Heart left ventricle (tissue), 16 donors: ENCODE data around the gene EPS8L1. TPM values are rescaled to one million over a fixed set of nuclear protein-coding genes. Genes with fewer than 3 reads are reported as not detected.

Experiments used
- ATAC-seq, 4 donors: fragments of 200-7000 bp; cut with Tn5 transposase; one replicate each; pipeline ENCODE4 v1.9.1; 2020 to 2022; ENCODE audit warnings: moderate library complexity in 4 of 4, mild to moderate bottlenecking in 3 of 4, moderate number of reproducible peaks in 1 of 4
- DNase-seq, 5 donors: peaks; one replicate each; pipeline ENCODE4 v3.0.0-alpha.2; 2020
- H3K27ac ChIP-seq, 12 donors: fragments of 200-600 bp; sonication (generic) in 4 of 12; one replicate each; pipeline versions ENCODE4 v1.5.0 to v1.8.0; 2016 to 2022; ENCODE audit warnings: mild to moderate bottlenecking in 2 of 12
- H3K27me3 ChIP-seq, 9 donors: fragments of 200-600 bp; sonication (generic) in 2 of 9; one replicate each; pipeline versions ENCODE4 v1.5.1 to v1.8.0; 2016 to 2022; ENCODE audit warnings: mild to moderate bottlenecking in 3 of 9
- H3K36me3 ChIP-seq, 9 donors: fragments of 200-600 bp; sonication (generic) in 2 of 9; one replicate each; pipeline versions ENCODE4 v1.5.0 to v1.8.0; 2018 to 2022; ENCODE audit warnings: mild to moderate bottlenecking in 2 of 9
- H3K4me1 ChIP-seq, 12 donors: fragments of 200-600 bp; sonication (generic) in 4 of 12; one replicate each; pipeline versions ENCODE4 v1.5.0 to v1.8.0; 2016 to 2022; ENCODE audit warnings: mild to moderate bottlenecking in 3 of 12
- H3K4me3 ChIP-seq, 12 donors: fragments of 200-600 bp; sonication (generic) in 4 of 12; one replicate each; pipeline versions ENCODE4 v1.5.0 to v1.8.0; 2017 to 2022; ENCODE audit warnings: mild to moderate bottlenecking in 9 of 12, moderate library complexity in 4 of 12
- H3K9me3 ChIP-seq, 12 donors: fragments of 200-600 bp; sonication (generic) in 4 of 12; one replicate each; pipeline versions ENCODE4 v1.5.0 to v1.8.0; 2016 to 2022; ENCODE audit warnings: mild to moderate bottlenecking in 1 of 12
- CTCF ChIP-seq, 12 donors: fragments of 200-600 bp; sonication (generic) in 4 of 12; IDR thresholded peaks; one replicate each; pipeline versions ENCODE4 v1.5.0 to v1.8.0; 2018 to 2022; ENCODE audit warnings: antibody characterized with exemption in 12 of 12, mild to moderate bottlenecking in 5 of 12
- POLR2A ChIP-seq, 2 donors: fragments of 450-650 bp; IDR thresholded peaks; one replicate each; pipeline ENCODE4 v1.6.1; 2017; ENCODE audit warnings: antibody characterized with exemption in 2 of 2, mild to moderate bottlenecking in 2 of 2, moderate library complexity in 2 of 2
- WGBS, 4 donors: extraction: QIAGEN DNeasy Blood & Tissue Kit in 2 of 4; methylation state at CpG; one replicate each; pipeline versions ENCODE4 v1.1.5 to v1.1.7; 2013 to 2018; 5-methylcytosine and 5-hydroxymethylcytosine counted together
- intact Hi-C, 10 donors: fragments of 100-400 bp; cut with DNase I; formaldehyde crosslinking; loops; one replicate each; pipeline versions ENCODE4 v1.11.1 to v1.14.2; 2022
- microRNA-seq, 4 donors: library from miRNA; unstranded; fragments of <30 nt; microRNA quantifications; one replicate each; pipeline versions ENCODE4 to v1.2.0, GENCODE V29; 2017 to 2020
- polyA plus RNA-seq, 2 donors: library from polyadenylated mRNA; stranded (reverse); fragments of 200-250 nt; gene quantifications; one replicate each; pipeline ENCODE4 v1.2.3, GENCODE V29; 2013
- total RNA-seq, 9 donors: library from RNA; depleted of rRNA in 2 of 9; stranded (reverse); fragments of >200 nt in 2 of 9; fragmentation: NEBNext Ultra II Directional in 3 of 9; extraction: Animal tissue kit (Norgen Biotek cat#: 25700) in 3 of 9; gene quantifications; one replicate each; pipeline versions ENCODE4 v1.1.0 to v1.2.4, GENCODE V29; 2016 to 2023
- donor health status: ischemic (EF 13 %, LVEDD 7.1; RV severe dilation, severe dysfunction).
- donor health status: healthy with polysubstance abuse.
- donor health status: DM: no; HTN: yes; CAD: no.
- donor health status: DM: no; HTN: no; CAD: no.
- donor health status: ischemic (EF 25% LVEDD 6.9; RV normal size, moderate dysfunction).
- donor health status: ischemic (EF 25% LVEDD 5.7; RV mildly dilated, moderate dysfunction).
- donor health status: healthy.
- donor health status: DM: yes; HTN: yes; CAD: no.
- donor health status: ischemic (EF 35%, LVEDD 5.7; RV mildly dilated, moderate dysfunction).
- donor health status: nonischemic (EF 11% LVEDD 7.7; RV severe dilation, severe dysfunction).
- donor health status: DM: yes; HTN: yes; CAD: no.
- donor health status: PGD.
- donor health status: ischemic (EF 29% LVEDD 5.4; RV normal size, mild dysfunction).
- donor health status: nonischemic (EF 23%, LVEDD 6.1; RV moderate dilation, normal function).

Gene EPS8L1
- total and polyA plus RNA-seq, 11 donors = 0.44 to 25.5 (median 2.0) TPM

- H3K27ac ChIP-seq = peak overlapping the region in 1 of 12 donors; percentile 5
- peaks cover 0 to 68% (median 16%) of the 10 kb centered on the region in 9 donors for H3K36me3 ChIP-seq
- peaks cover 0 to 6% (median 0%) of the 10 kb centered on the region in 12 donors for H3K4me1 ChIP-seq
- TF ChIP-seq CTCF (IDR thresholded peaks at IDR 0.05) (no peak), POLR2A (IDR thresholded peaks at IDR 0.05) (no peak)
- H3K9me3 ChIP-seq = no peaks in the 10 kb centered on the region
- intact Hi-C loops = loop anchor here in 1 of 10 donors (10.0 kb wide), 1 partner anchor 368 kb away; no protein-coding TSS in a partner anchor
- peaks cover 0 to 42% (median 5%) of the 10 kb centered on the region in 9 donors for H3K27me3 ChIP-seq
- no peak overlapping the region for H3K4me3 ChIP-seq
- 68 to 79% (median 72%) methylated on average over 16 to 17 of the region's 17 CpGs for WGBS, 4 donors
- ATAC-seq (no peak), DNase-seq (peak in 1 of 5 donors; percentile 1)
These were observed 60.9 kb downstream of the EPS8L1 start for GRCh38 chr19:55136399-55137102.

Small RNA genes lying within 50 kb of the gene (microRNA-seq; reads per million reads assigned to microRNA genes)
- gene MIR7975 = 0 to 0.06 (median 0) reads per million in 4 donors

Other genes starting within 250 kb of the EPS8L1 start
- under 1 TPM in 1 of 9 donors, not detected in 8; 0.33 TPM for gene KIR2DS4, start 243.2 kb upstream of the EPS8L1 start, total RNA-seq
- not detected for gene KIR2DS4, start 243.2 kb upstream of the EPS8L1 start, polyA plus RNA-seq
- gene KIR3DL2, start 225.4 kb upstream of the EPS8L1 start, total RNA-seq = 1 to 10 TPM in 1 of 9 donors, not detected in 8; 1.1 TPM
- under 1 TPM in 1 of 2 donors, not detected in 1; 0.04 TPM for gene KIR3DL2, start 225.4 kb upstream of the EPS8L1 start, polyA plus RNA-seq
- 1 to 10 TPM in 2 of 9 donors, under 1 TPM in 5, not detected in 2; 0.26 to 3.9 (median 0.62) TPM for gene FCAR, start 201.6 kb upstream of the EPS8L1 start, total RNA-seq
- gene FCAR, start 201.6 kb upstream of the EPS8L1 start, polyA plus RNA-seq = under 1 TPM; 0.15 to 0.36 TPM
- 1 to 10 TPM in 1 of 9 donors, under 1 TPM in 1, not detected in 7; 0.33 to 1.2 TPM for gene NCR1, start 169.7 kb upstream of the EPS8L1 start, total RNA-seq
- gene NCR1, start 169.7 kb upstream of the EPS8L1 start, polyA plus RNA-seq = not detected
- not detected for gene NLRP7, start 128.3 kb upstream of the EPS8L1 start, total RNA-seq
- gene NLRP7, start 128.3 kb upstream of the EPS8L1 start, polyA plus RNA-seq = not detected
- 1 to 10 TPM in 1 of 9 donors, under 1 TPM in 4, not detected in 4; 0.12 to 5.5 (median 0.79) TPM for gene NLRP2, start 109.5 kb upstream of the EPS8L1 start, total RNA-seq
- under 1 TPM in 1 of 2 donors, not detected in 1; 0.07 TPM for gene NLRP2, start 109.5 kb upstream of the EPS8L1 start, polyA plus RNA-seq
- 1 to 10 TPM in 1 of 9 donors, under 1 TPM in 7, not detected in 1; 0.24 to 1.7 (median 0.51) TPM for gene GP6, start 37.6 kb upstream of the EPS8L1 start, total RNA-seq
- under 1 TPM; 0.65 to 0.88 TPM for gene GP6, start 37.6 kb upstream of the EPS8L1 start, polyA plus RNA-seq
- 10 to 100 TPM; 29.3 to 60.7 (median 43.0) TPM for gene RDH13, start 12.7 kb upstream of the EPS8L1 start, total RNA-seq
- gene RDH13, start 12.7 kb upstream of the EPS8L1 start, polyA plus RNA-seq = 10 to 100 TPM; 34.6 to 37.9 TPM
- 100 to 1,000 TPM; 116 to 324 (median 209) TPM for gene PPP1R12C, start 41.8 kb downstream of the EPS8L1 start, total RNA-seq
- gene PPP1R12C, start 41.8 kb downstream of the EPS8L1 start, polyA plus RNA-seq = 100 to 1,000 TPM; 230 to 264 TPM
- gene TNNT1, start 73.3 kb downstream of the EPS8L1 start, total RNA-seq = 100 to 1,000 TPM in 3 of 9 donors, 10 to 100 TPM in 6; 18.7 to 192 (median 58.6) TPM
- 100 to 1,000 TPM in 1 of 2 donors, 10 to 100 TPM in 1; 23.8 to 264 TPM for gene TNNT1, start 73.3 kb downstream of the EPS8L1 start, polyA plus RNA-seq
- over 10,000 TPM in 3 of 9 donors, 1,000 to 10,000 TPM in 6; 1,912 to 14,347 (median 9,662) TPM for gene TNNI3, start 81.9 kb downstream of the EPS8L1 start, total RNA-seq
- over 10,000 TPM in 1 of 2 donors, 1,000 to 10,000 TPM in 1; 3,704 to 34,502 TPM for gene TNNI3, start 81.9 kb downstream of the EPS8L1 start, polyA plus RNA-seq
- 1 to 10 TPM in 7 of 9 donors, under 1 TPM in 2; 0.56 to 5.7 (median 2.1) TPM for gene DNAAF3, start 90.7 kb downstream of the EPS8L1 start, total RNA-seq
- gene DNAAF3, start 90.7 kb downstream of the EPS8L1 start, polyA plus RNA-seq = 1 to 10 TPM; 1.8 to 4.4 TPM
- under 1 TPM in 1 of 9 donors, not detected in 8; 0.15 TPM for gene SYT5, start 104.4 kb downstream of the EPS8L1 start, total RNA-seq
- gene SYT5, start 104.4 kb downstream of the EPS8L1 start, polyA plus RNA-seq = not detected
- gene PTPRH, start 133.6 kb downstream of the EPS8L1 start, total RNA-seq = 1 to 10 TPM in 8 of 9 donors, under 1 TPM in 1; 0.75 to 5.7 (median 2.3) TPM
- gene PTPRH, start 133.6 kb downstream of the EPS8L1 start, polyA plus RNA-seq = 10 to 100 TPM in 1 of 2 donors, 1 to 10 TPM in 1; 1.8 to 11.4 TPM
- gene TMEM86B, start 152.9 kb downstream of the EPS8L1 start, total RNA-seq = 1 to 10 TPM in 8 of 9 donors, under 1 TPM in 1; 0.64 to 2.5 (median 1.9) TPM
- gene TMEM86B, start 152.9 kb downstream of the EPS8L1 start, polyA plus RNA-seq = 1 to 10 TPM; 2.7 to 3.1 TPM
- 10 to 100 TPM; 28.6 to 59.9 (median 41.1) TPM for gene PPP6R1, start 183.1 kb downstream of the EPS8L1 start, total RNA-seq
- gene PPP6R1, start 183.1 kb downstream of the EPS8L1 start, polyA plus RNA-seq = 10 to 100 TPM; 34.7 to 60.4 TPM
- gene HSPBP1, start 204.2 kb downstream of the EPS8L1 start, total RNA-seq = 10 to 100 TPM; 25.7 to 42.0 (median 30.6) TPM
- gene HSPBP1, start 204.2 kb downstream of the EPS8L1 start, polyA plus RNA-seq = 10 to 100 TPM; 56.4 to 76.0 TPM
- 1 to 10 TPM; 2.0 to 7.4 (median 3.6) TPM for gene BRSK1, start 208.1 kb downstream of the EPS8L1 start, total RNA-seq
- gene BRSK1, start 208.1 kb downstream of the EPS8L1 start, polyA plus RNA-seq = 1 to 10 TPM; 1.6 to 1.8 TPM
- gene TMEM150B, start 249.5 kb downstream of the EPS8L1 start, total RNA-seq = 10 to 100 TPM in 1 of 9 donors, 1 to 10 TPM in 4, under 1 TPM in 3, not detected in 1; 0.43 to 14.1 (median 1.2) TPM
- under 1 TPM; 0.72 to 0.79 TPM for gene TMEM150B, start 249.5 kb downstream of the EPS8L1 start, polyA plus RNA-seq